GM18870 (cell line): ENCODE measurements around the gene COPS6.

Source experiments
- ATAC-seq: cut with Tn5 transposase; IDR thresholded peaks from one replicate; pipeline ENCODE4 v1.9.1; 2021; ENCODE audit warnings: moderate library complexity; ENCODE audit not compliant: unreplicated experiment

COPS6 gene

GRCh38 chr7:100101016-100101862 lies 12.5 kb downstream of the COPS6 start, which contains the start of the genes AP4M1 and MCM7:
Gene AP4M1 (plus strand): TSS chr7:100101643. CDS start chr7:100101715, 72 bp downstream.
Gene MCM7 (minus strand): TSS chr7:100101397. CDS start chr7:100101294, 103 bp downstream.
- peak; percentile 61 for ATAC-seq

GRCh38 chr7:100102950-100103840 lies 14.4 kb downstream of the COPS6 start:
- no peak for ATAC-seq

GRCh38 chr7:100105534-100105933 lies 16.8 kb downstream of the COPS6 start:
- ATAC-seq: no peak

GRCh38 chr7:100106633-100107032 lies 17.9 kb downstream of the COPS6 start:
- ATAC-seq: no peak

GRCh38 chr7:100107125-100107737 lies 18.5 kb downstream of the COPS6 start:
- no peak for ATAC-seq

- no peak for ATAC-seq
Measured at GRCh38 chr7:100107890-100108289, 19.1 kb downstream of the COPS6 start.

GRCh38 chr7:100109521-100110163 lies 20.9 kb downstream of the COPS6 start:
- ATAC-seq: no peak

GRCh38 chr7:100111156-100111555 lies 22.4 kb downstream of the COPS6 start:
- ATAC-seq: no peak

GRCh38 chr7:100111914-100112313 lies 23.1 kb downstream of the COPS6 start:
- ATAC-seq: no peak

- ATAC-seq: no peak
Measured at GRCh38 chr7:100115026-100115425, 26.3 kb downstream of the COPS6 start.

- no peak for ATAC-seq
Measured at GRCh38 chr7:100118388-100119071, 29.8 kb downstream of the COPS6 start.

GRCh38 chr7:100119072-100119969 lies 30.6 kb downstream of the COPS6 start, which contains the start of the genes CNPY4 and TAF6:
Gene CNPY4 (plus strand): TSS chr7:100119634. CDS start chr7:100119745, 111 bp downstream.
Gene TAF6 (minus strand): TSS chr7:100119358. CDS start chr7:100114209, 5,149 bp downstream.
- peak; percentile 73 for ATAC-seq

- peak; percentile 26 for ATAC-seq
Measured at GRCh38 chr7:100119970-100120732, 31.4 kb downstream of the COPS6 start.

- ATAC-seq: no peak
Measured at GRCh38 chr7:100120733-100121036, 31.9 kb downstream of the COPS6 start.

GRCh38 chr7:100122067-100122466 lies 33.3 kb downstream of the COPS6 start:
- no peak for ATAC-seq

- ATAC-seq: no peak
Measured at GRCh38 chr7:100122568-100122967, 33.8 kb downstream of the COPS6 start.

- no peak for ATAC-seq
Measured at GRCh38 chr7:100124301-100125230, 35.8 kb downstream of the COPS6 start.
